Effector memory CD8-positive, alpha-beta T cell (primary cell): ENCODE measurements around the gene SRRM5.
"Not testable (repeated sequence)": the region's sequence is repeated elsewhere in the genome, so short reads cannot be mapped to it uniquely, and the experiment has no call there.

Experiments
- ATAC-seq: fragments of 150-1000 bp; cut with Tn5 transposase; replicated peaks from 2 replicates; pipeline ENCODE4 v1.10.0; 2021; ENCODE audit warnings: mild to moderate bottlenecking, moderate library complexity
- DNase-seq, 3 experiments: peaks; one replicate each; pipeline ENCODE4 v3.0.0; 2021
- H3K27ac Mint-ChIP-seq, 2 donors: one replicate each; pipeline ENCODE4 v1.8.0; 2022; ENCODE audit warnings: mild to moderate bottlenecking in 2 of 2, mixed read lengths in 2 of 2, moderate library complexity in 2 of 2
- H3K27me3 Mint-ChIP-seq, 2 donors: one replicate each; pipeline ENCODE4 v1.8.0; 2022; ENCODE audit warnings: mixed read lengths in 2 of 2
- H3K36me3 Mint-ChIP-seq: one replicate; pipeline ENCODE4 v1.8.0; 2022; ENCODE audit warnings: mild to moderate bottlenecking, moderate library complexity, mixed read lengths; ENCODE audit not compliant: insufficient read depth
- H3K4me1 Mint-ChIP-seq, 2 donors: one replicate each; pipeline ENCODE4 v1.8.0; 2022; ENCODE audit warnings: low read depth in 2 of 2, mixed read lengths in 2 of 2
- H3K4me3 Mint-ChIP-seq, 2 donors: one replicate each; pipeline ENCODE4 v1.8.0; 2022; ENCODE audit warnings: mild to moderate bottlenecking in 2 of 2, mixed read lengths in 2 of 2, moderate library complexity in 2 of 2
- H3K9me3 Mint-ChIP-seq, 2 donors: one replicate each; pipeline ENCODE4 v1.8.0; 2022; ENCODE audit warnings: mixed read lengths in 2 of 2

Gene SRRM5

GRCh38 chr19:43578787-43579186 lies 33.1 kb upstream of the SRRM5 start:
- Mint-ChIP-seq H3K4me3 (peak overlapping the region; percentile 36 to 65), H3K27ac (peak overlapping the region; percentile 57 to 74), H3K36me3 (peaks cover 15% of the 10 kb centered on the region), H3K9me3 (no peaks in the 10 kb centered on the region), H3K4me1 (peaks cover 22 to 25% of the 10 kb centered on the region in 2 donors), H3K27me3 (no peaks in the 10 kb centered on the region)
- ATAC-seq (no peak), DNase-seq (no peak)

GRCh38 chr19:43581467-43581866 lies 30.4 kb upstream of the SRRM5 start:
- H3K36me3 Mint-ChIP-seq, result peaks cover 7% of the 10 kb centered on the region
- peak overlapping the region in 1 of 2 donors; percentile 65 for H3K4me3 Mint-ChIP-seq
- H3K4me1 Mint-ChIP-seq, result peaks cover 8 to 21% of the 10 kb centered on the region in 2 donors
- H3K27ac Mint-ChIP-seq, result peak overlapping the region in 1 of 2 donors; percentile 57
- no peaks in the 10 kb centered on the region for H3K9me3 Mint-ChIP-seq
- DNase-seq (no peak), ATAC-seq (no peak)
- H3K27me3 Mint-ChIP-seq, result no peaks in the 10 kb centered on the region

- Mint-ChIP-seq H3K9me3 (no peaks in the 10 kb centered on the region), H3K4me1 (peaks cover 6 to 21% of the 10 kb centered on the region in 2 donors), H3K4me3 (no peak overlapping the region), H3K27ac (peak overlapping the region in 1 of 2 donors; percentile 57), H3K27me3 (no peaks in the 10 kb centered on the region), H3K36me3 (peaks cover 6% of the 10 kb centered on the region)
- DNase-seq, result no peak
- ATAC-seq, result no peak
Measured at GRCh38 chr19:43582495-43582894, 29.4 kb upstream of the SRRM5 start.

GRCh38 chr19:43584484-43584883 lies 27.4 kb upstream of the SRRM5 start:
- no peak overlapping the region for H3K4me3 Mint-ChIP-seq
- peak; percentile 28 for ATAC-seq
- DNase-seq, result no peak
- H3K27ac Mint-ChIP-seq, result peak overlapping the region; percentile 32 to 72
- no peaks in the 10 kb centered on the region for H3K9me3 Mint-ChIP-seq
- H3K4me1 Mint-ChIP-seq, result peaks cover 7 to 16% of the 10 kb centered on the region in 2 donors
- H3K36me3 Mint-ChIP-seq, result peaks cover 7% of the 10 kb centered on the region
- no peaks in the 10 kb centered on the region for H3K27me3 Mint-ChIP-seq

DNA sequence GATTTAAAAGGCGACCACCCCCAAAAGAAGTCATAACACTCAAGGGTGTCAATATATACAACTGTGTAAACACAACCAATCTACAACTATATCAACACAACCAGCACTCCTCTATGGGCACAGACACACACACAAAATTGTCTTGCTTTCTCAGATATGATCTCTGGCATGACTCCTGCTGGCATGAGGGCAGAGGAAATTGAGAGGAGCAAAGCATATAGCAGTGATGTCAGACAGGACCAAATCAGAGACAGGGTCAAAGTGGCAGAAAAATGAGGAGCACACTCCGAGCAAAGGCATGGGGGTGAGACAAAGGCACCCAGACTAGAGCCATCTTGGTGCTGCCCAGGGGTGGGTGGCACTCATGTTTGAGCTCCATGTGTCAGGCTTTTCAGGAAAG lies 25.5 kb upstream of the SRRM5 start:
- Mint-ChIP-seq H3K4me1 (peaks cover 12 to 17% of the 10 kb centered on the region in 2 donors), H3K9me3 (no peaks in the 10 kb centered on the region), H3K27me3 (no peaks in the 10 kb centered on the region), H3K4me3 (no peak overlapping the region), H3K36me3 (peaks cover 12% of the 10 kb centered on the region), H3K27ac (peak overlapping the region; percentile 38 to 72)
- DNase-seq (no peak), ATAC-seq (no peak)

GRCh38 chr19:43587029-43587428 lies 24.9 kb upstream of the SRRM5 start:
- Mint-ChIP-seq H3K36me3 (peaks cover 18% of the 10 kb centered on the region), H3K4me1 (peaks cover 12 to 14% of the 10 kb centered on the region in 2 donors)
- H3K27ac Mint-ChIP-seq, H3K9me3 Mint-ChIP-seq, H3K27me3 Mint-ChIP-seq, DNase-seq, ATAC-seq, H3K4me3 Mint-ChIP-seq: not testable (repeated sequence)

DNA sequence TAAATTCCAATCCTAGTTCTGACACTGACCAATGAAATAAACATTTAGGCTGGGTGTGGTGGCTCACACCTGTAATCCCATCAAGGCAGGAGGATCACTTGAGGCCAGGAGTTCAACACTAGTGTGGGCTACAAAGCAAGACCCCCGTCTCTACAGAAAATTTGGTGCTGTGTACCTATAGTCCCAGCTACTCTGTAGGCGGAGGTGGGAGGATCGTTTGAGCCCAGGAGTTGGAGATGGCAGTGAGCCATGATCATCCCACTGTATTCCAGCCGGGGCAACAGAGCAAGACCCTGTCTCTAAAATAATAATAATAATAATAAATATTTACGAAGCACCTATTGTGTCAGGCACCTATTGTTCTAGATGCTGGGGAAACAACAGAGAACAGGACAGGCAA lies 22.6 kb upstream of the SRRM5 start:
- Mint-ChIP-seq H3K4me3 (no peak overlapping the region), H3K27ac (peak overlapping the region; percentile 75 to 77), H3K27me3 (no peaks in the 10 kb centered on the region), H3K9me3 (no peaks in the 10 kb centered on the region), H3K36me3 (peaks cover 24% of the 10 kb centered on the region), H3K4me1 (peaks cover 21 to 22% of the 10 kb centered on the region in 2 donors)
- ATAC-seq, result no peak
- no peak for DNase-seq

- H3K27me3 Mint-ChIP-seq, result no peaks in the 10 kb centered on the region
- H3K36me3 Mint-ChIP-seq, result peaks cover 24% of the 10 kb centered on the region
- H3K4me3 Mint-ChIP-seq, result no peak overlapping the region
- no peak for ATAC-seq
- H3K9me3 Mint-ChIP-seq, result no peaks in the 10 kb centered on the region
- H3K27ac Mint-ChIP-seq, result peak overlapping the region; percentile 75 to 77
- peaks cover 21% of the 10 kb centered on the region in 2 donors for H3K4me1 Mint-ChIP-seq
- no peak for DNase-seq
Measured at GRCh38 chr19:43589678-43590077, 22.2 kb upstream of the SRRM5 start.

DNA sequence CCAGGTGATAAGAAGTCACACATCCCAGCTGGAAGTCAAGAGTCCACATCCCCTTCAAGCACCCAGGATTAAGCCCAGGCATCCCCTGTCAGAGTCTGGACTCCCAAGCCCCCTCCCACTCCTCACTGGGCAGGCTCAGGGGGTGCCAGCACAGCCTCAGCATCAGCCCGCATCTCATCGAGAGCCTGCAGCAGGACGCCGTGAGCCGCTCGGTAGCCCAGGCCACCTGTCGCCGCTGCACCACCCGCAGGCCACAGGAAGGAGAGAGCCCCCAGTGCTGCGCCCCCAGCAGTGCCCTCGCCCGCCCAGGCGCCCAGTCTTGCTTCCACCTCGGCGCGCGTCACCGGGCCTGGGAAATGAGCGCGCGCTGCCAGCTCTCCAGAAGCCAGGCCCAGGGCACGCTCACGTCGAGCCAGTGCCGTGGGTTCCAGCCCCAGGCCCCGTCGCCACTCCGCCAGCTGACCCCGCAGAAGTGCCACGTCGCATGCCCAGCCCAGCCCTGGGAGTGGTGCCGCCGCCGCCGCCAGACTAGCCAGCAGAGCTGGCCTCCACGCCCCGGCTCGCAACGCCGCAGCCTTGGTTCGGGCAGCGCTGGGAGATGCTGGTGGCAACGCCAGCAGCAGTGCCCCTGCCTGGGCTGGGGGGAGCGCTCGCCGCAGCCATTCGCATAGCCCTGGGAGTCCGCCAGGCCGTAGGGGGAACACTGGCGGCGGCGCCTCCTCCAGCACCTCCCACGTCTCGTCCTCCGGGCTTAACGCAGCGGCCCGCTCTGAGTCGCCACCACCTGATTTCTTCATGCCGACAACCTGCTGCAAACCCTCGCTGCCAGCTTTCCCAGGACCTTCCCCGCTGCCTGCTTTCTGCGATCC lies 19.8 kb upstream of the SRRM5 start:
- ATAC-seq (no peak), DNase-seq (no peak)
- Mint-ChIP-seq H3K27ac (peak overlapping the region in 1 of 2 donors; percentile 77), H3K4me1 (peaks cover 36 to 40% of the 10 kb centered on the region in 2 donors), H3K36me3 (peaks cover 38% of the 10 kb centered on the region), H3K4me3 (peak overlapping the region in 1 of 2 donors; percentile 42), H3K9me3 (no peaks in the 10 kb centered on the region), H3K27me3 (no peaks in the 10 kb centered on the region)

GRCh38 chr19:43592800-43593350 lies 19.0 kb upstream of the SRRM5 start:
- peaks cover 40% of the 10 kb centered on the region for H3K36me3 Mint-ChIP-seq
- H3K27me3 Mint-ChIP-seq, result no peaks in the 10 kb centered on the region
- DNase-seq (no peak), ATAC-seq (no peak)
- H3K9me3 Mint-ChIP-seq, result no peaks in the 10 kb centered on the region
- H3K27ac Mint-ChIP-seq, result peak overlapping the region; percentile 23 to 80
- H3K4me3 Mint-ChIP-seq, result peak overlapping the region in 1 of 2 donors; percentile 42
- H3K4me1 Mint-ChIP-seq, result peaks cover 43 to 45% of the 10 kb centered on the region in 2 donors

DNA sequence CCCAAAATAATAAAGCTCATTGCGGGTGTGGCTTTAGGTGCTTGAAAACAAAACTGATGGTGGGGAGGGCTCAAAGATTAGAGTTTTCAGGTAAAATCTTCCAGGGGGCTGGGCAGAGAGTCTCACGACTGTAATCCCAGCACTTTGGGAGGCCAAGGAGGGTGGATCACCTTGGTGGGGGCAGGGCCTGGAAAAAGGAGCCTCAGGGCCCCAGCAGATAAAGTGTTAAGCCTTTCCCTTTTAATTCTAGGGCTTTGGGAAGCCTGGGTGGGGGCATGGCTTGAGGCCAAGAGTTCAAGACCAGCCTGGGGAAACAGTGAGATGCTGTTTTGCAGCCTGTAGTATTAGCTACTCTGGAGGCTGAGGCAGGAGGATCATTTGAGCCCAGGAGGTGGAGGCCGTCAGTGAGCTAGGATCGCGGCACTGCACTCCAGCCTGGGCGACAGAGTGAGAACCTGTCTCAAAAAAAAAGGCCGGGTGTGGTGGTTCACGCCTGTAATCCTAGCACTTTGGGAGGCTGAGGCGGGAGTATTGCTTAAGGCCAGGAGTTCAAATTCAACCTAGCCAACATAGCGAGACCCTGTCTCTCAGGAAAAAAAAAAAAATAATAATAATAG lies 17.7 kb upstream of the SRRM5 start:
- ATAC-seq (no peak), DNase-seq (no peak)
- Mint-ChIP-seq H3K9me3 (no peaks in the 10 kb centered on the region), H3K27ac (peak overlapping the region; percentile 23 to 100), H3K4me1 (peaks cover 49 to 53% of the 10 kb centered on the region in 2 donors), H3K4me3 (peak overlapping the region; percentile 96 to 97), H3K27me3 (no peaks in the 10 kb centered on the region), H3K36me3 (peaks cover 41% of the 10 kb centered on the region)

DNA sequence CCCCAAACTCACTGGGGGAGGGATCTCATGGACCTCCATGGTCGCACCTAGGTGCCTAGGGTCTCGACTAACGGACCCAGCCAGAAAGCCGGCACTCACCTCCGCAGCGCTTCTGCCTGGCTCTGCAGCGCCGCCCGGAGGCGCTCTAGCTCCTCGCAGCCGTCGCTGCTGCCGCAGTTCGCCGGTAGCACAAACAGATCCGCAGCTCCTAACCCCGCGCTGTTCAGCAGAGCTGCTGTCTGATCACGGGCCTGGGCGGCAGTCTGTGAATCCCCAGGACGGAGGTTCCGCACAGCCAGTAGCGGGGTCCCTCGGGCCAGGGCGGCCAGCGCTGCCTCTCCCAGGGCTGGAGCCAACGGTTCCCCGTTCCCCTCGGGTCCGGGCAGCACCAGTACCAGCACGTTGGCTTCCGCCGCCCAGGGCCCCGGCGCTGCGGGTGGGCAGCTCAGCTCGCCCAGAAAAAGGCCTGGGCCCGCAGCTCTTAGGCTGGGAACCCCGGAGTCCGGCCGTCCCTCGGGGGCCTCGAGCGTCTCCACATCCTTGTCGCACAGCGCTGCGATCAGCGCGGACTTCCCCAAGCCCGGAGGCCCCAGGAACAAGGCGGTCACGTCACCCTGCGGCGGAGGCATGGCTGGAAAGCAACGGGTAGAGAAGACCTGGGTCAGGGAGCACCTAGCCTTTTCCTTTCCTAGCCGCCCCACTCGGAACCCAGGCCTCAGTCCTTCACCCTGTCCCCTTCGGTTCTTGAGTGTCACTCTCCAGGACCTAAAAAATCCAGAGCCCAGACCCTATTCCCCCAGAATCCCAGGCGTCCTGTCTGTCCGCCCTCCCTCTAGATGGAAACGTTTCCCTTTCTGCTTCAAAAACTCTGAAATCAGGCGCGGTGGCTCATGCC lies 16.9 kb upstream of the SRRM5 start:
- ATAC-seq, result peak; percentile 61
- H3K4me3 Mint-ChIP-seq, result peak overlapping the region; percentile 96 to 97
- H3K27me3 Mint-ChIP-seq, result no peaks in the 10 kb centered on the region
- peak overlapping the region; percentile 100 for H3K27ac Mint-ChIP-seq
- peaks cover 43% of the 10 kb centered on the region for H3K36me3 Mint-ChIP-seq
- no peaks in the 10 kb centered on the region for H3K9me3 Mint-ChIP-seq
- DNase-seq, result peak; percentile 61 to 71 (median 71)
- H3K4me1 Mint-ChIP-seq, result peaks cover 44 to 48% of the 10 kb centered on the region in 2 donors

DNA sequence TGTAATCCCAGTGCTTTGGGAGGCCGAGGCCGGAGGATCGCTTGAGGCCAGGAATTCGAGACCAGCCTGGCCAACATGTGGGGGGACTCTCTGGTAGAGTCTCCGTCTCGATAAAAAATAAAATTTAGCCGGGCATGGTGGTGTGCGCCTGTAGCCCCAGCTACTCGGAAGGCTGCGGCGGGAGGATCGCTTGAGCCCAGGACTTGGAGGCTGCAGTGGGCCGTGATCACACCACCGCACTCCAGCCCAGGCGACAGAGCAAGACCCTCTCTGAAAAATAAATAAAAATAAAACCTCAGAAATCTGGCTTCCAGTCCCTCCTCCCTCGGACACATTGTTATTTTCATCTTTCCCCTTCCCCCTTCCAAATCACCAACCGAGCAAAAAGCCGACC lies 16.3 kb upstream of the SRRM5 start:
- Mint-ChIP-seq H3K36me3 (peaks cover 43% of the 10 kb centered on the region), H3K4me1 (peaks cover 43 to 45% of the 10 kb centered on the region in 2 donors), H3K4me3 (peak overlapping the region; percentile 96 to 97), H3K27me3 (no peaks in the 10 kb centered on the region), H3K27ac (peak overlapping the region; percentile 100), H3K9me3 (no peaks in the 10 kb centered on the region)
- ATAC-seq, result peak; percentile 10
- DNase-seq, result peak in 1 of 3 experiments; percentile 16
